GM18511 (cell line): Measurements from ENCODE around the gene ACTA2.

Experiments used
- ATAC-seq: cut with Tn5 transposase; IDR thresholded peaks from one replicate; pipeline ENCODE4 v1.9.1; 2021; ENCODE audit warnings: mild to moderate bottlenecking, moderate library complexity; ENCODE audit not compliant: unreplicated experiment

The ACTA2 gene

DNA sequence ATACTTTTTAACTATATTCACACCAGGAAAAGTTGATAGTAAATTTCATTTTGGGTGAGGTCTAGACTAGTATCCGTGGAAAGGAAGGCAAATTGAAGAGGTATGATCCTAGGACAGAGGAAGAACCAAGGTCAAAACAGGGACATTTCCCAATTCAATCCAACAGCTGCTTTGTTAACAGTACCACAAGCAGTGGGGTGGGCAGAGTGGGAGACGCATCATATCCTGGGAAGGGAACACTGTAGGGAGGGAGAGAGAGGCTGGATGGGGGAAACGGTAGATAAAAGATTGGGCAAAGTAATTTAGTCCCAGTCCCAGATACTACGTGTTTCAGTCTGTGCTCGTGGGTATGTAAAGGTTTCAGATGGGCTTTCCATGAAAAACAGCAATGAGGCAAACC lies 28.9 kb upstream of the ACTA2 start:
- no peak for ATAC-seq

DNA sequence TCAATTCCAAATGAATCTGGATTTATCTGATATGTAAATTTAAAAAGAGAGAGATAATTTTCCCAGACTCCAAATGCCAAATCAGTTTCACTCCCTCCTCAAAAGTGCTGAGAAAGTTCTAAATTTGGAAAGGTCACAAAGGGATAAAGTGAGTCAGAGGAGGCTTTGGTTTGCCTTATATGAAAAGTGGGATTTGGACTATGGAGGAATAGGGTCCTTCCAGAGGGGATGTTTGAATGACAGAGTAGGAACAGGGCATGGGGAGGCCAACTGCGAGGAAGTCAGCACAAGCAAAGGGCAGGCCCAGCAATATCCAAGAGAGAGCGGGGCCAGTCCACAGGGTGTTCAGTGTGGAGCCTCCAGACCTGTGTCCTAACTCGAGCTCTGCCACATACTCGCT lies 28.2 kb upstream of the ACTA2 start:
- no peak for ATAC-seq

DNA sequence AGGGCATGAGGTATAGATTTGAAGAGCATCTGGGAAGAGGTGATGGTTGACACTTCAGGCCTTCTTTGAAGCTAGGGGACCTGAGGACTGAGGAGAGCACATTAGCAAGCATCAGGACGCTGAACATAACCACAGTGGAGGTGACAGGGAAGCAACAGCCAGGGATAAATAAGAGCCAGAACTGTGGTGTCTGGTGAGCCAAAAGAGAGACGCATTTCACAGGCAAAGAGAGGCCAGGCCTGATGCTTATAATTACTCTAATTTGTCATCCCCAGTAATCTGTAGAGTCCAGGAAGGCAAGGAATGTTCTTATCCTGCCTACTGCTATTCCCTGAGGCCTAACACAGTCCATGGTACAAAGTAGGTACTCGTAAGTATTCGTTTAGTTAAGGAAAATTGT lies 27.7 kb upstream of the ACTA2 start:
- ATAC-seq = no peak

DNA sequence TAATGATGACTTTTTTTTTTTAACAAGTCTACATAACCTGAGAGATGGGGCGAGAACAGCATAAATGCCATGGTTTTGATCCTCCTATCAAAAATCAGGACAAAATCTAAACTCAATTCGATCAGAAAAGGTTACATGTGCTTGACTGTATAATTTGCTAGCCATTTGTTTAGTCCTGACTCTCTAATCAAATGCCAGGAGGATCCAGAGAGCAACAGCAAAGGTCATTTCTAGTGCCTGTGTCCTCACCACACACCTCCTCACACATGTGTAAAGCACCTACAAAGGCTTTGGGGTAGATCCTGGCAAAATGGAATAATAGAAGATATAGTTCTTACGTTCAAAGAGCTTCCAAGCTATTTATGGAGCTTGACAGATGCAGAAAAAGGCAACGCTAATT lies 27.0 kb upstream of the ACTA2 start:
- ATAC-seq = no peak

DNA sequence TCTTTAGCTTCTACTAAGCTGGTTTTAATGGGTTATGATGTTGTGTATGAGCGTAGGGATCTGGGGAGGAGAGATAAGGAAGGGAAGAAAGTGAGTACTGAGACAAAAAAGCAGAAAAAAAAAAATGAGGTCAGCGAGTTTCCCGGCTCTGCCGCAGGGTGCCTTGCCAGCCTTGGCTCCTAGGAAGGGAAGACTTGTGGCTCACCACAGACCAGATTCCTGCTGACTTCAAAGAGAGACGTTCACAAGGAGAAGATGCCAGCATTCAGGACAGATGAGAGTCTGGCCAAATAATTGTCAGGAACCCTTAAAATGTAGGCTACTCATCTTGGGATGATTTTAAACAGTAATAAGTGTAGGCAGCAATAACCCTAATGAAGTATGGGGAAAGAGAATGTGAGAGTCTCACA lies 26.6 kb upstream of the ACTA2 start:
- no peak for ATAC-seq

DNA sequence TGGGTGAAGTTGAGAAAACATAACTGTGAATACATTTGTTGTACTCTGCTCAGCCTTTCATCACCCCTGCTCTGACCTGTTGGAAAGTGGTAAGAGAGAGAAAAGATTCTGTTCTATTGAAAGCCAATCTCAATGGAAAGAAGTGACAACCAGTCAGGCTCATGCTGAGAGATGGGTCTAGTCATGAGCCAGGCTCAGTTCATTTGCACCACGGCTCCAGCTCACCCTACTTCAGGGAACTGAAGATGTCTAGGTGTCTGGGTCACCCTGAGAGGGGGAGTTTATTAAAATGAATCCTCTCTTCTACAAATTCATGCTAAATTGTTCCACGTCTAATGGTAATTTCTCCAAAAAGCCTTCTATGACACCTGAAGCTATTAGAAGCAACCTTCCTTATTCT lies 25.9 kb upstream of the ACTA2 start:
- ATAC-seq = no peak

DNA sequence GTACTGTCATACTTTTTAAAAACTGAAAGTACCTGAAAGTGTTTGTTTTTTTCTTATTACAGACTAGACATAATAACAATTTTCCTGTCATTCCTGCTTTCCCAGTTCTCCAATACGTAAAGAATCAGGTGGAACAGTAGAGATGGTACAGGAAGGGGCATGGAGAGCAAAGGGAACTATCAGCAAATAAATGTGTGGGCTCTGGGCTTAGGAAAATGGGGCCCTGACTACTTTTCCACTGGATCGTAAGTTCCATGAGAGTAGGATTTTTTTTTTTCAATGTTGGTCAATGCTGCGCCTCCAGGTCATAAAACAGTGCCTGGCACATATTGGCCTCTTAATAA lies 22.8 kb upstream of the ACTA2 start:
- ATAC-seq = no peak

DNA sequence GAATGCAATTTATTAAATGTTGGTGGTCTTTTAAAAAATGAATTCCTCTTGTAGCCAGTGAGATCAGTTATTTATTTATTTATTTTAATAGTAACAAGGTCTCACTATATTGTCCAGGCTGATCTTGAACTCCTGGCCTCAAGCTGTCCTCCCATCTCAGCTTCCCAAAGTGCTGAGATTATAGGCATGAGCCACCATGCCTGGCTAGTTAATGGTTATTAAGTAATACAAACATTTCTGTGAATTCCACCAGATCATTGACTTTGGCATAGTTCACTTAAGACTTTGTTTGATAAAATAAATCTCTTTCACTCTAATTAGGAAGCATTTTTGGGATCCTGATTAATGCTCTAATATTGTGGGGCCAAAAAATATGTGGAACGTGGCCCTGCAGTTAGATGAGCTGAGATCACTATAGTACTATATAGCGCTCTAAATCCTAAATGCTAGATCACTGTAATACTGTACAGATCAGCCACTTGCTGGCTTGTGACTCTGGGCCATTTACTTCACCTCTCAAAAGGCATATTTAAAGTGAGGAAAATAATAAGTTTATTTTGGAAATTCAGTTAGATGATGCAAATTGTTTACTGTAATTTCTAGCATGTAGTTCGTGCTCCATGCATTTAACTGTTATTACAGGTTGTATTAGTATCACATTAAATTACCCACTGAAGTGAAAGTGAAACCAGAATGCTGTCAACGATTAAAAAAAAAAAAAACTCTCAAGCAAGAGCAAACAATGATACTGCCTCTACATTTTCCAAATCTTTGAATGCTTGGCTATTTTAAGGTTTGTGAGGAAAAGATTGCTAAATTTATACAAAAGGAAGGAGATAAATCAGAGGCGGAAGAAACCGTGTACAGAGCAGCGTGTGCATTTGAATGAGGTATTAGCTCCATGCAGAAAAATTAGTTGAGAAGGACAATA lies 22.1 kb upstream of the ACTA2 start:
- ATAC-seq = no peak

DNA sequence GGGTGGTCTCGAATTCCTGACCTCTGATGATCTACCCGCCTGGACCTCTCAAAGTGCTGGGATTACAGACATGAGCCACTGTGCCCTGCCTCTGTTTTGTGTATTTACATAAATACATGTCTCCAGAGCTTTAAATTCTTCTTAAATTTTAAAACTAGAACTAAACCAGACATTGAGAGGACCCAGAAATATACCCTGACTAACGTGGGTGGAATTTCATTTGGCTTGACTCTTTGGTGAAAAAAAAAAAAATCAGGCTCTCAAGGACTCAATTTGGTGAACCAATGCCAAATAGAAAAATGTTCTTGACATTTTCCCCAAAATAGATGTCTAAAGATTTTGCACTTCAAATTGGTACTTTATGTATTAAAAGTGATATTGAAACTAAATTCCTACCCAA lies 21.4 kb upstream of the ACTA2 start:
- ATAC-seq = no peak

DNA sequence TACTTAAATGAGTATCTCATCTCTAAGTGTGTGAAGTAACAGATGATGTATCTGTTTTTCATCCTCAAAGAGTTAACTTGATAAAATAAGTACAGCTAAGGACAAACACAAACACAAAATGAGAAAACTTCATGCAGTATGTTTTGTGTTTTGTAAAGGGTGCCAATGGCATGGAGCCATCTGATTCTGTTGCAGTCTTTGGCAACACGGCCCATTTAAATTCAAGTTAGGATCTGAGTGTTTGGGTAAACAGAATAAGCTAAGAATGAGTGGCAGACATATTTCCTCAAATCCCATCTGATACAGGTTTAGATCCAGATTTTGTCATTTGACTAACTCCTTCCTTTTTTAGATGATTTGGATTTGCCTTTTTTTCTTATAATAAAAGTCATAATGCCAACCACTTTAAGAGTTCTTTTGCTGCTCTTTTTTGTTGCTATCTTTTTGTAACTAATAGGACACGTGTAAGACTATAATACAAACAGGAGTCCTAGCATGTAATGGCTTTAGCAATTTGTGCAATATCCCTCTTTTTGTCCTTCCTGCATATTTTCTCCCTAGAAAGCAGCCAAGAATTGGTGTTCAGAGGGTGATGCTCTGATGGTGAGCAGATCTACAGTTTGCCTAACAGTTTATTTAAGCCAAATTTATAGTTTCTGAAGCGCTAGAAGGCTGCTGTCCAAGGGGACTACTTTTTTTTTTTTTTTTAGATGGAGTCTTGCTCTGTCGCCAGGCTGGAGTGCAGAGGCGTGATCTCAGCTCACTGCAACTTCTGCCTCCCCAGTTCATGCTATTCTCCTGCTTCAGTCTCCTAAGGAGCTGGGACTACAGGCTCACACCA lies 18.9 kb upstream of the ACTA2 start:
- ATAC-seq = no peak

DNA sequence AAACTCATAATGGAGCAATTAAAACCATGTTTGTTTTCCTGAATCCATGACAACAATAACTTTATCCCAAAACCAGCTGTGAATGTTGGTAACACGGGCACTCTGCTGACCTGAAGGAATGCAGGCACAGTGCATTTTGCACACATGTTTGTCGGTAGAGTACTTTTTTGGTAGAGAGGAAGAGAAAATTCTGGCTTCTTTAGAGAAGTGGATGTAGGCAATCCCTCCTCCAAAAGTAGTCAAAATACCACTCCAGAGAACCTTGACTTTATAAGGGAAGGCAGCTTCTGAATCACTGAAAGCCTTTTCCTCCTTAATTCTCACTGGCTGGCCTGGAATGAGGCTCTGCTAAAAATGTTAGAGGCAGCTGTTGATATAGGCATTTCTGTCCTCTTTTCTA lies 15.8 kb upstream of the ACTA2 start:
- no peak for ATAC-seq

DNA sequence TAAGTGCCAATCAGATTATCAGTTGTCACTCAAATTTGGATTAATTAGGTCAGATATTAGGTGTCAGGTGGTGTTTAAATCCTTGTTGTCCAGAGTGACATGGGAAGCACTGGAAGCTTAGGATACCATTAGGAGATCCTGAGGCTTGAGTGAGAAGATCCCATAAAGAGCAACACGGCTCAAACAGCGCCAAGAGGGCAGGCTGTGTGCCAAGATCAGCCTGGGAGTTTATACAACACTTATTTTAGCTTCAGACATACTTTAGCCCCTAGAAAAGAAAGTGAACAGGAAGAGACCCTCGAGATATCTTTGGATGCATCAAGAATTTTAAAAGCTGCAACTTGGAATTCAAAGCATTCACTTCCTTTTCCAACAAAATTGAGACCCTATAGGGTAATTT lies 14.2 kb upstream of the ACTA2 start:
- ATAC-seq = no peak

DNA sequence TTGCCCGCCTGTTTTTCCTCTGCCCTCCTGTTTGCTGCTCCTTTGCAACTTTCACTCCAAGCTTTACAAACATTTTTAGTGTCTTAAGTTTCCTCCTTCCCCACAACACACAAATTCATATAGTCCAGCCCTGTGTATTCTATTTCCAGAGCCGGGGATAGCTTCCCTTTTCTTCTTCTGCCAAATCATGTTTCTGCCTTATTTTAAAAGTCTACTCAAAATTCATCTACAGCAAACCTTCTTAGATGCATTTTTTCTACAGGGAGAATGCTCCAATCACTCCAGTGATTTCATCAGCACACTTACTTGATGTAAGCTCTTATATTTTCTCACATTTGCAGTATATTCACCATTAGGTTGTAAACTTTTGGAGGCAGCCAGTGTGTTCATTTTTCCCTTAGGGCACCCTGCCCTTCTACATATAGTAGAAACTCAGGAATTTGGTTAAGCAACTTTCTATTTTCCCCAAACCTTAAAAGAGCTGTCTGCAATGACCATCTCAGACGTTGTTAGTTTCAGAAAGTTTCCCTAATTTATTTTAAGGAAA lies 12.4 kb upstream of the ACTA2 start:
- no peak for ATAC-seq

DNA sequence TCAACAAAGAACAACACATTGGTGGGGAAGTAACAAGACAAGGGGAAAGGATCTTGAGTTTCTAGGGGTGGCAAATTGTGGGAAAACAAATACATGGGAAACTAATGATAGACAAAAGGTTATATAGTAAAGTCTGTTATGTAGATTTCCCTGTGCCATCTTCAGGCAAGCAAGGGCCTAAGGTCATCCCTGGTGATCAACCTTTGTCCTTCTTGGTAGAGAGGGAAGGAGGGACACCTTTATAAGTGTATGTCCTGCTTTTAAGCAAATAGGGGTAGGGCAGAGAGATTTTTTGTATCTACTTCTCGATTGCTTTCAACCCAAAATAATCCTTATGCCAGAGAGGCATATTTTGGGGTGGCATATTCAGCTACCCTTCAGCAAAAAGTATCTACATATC lies 11.8 kb upstream of the ACTA2 start:
- no peak for ATAC-seq

DNA sequence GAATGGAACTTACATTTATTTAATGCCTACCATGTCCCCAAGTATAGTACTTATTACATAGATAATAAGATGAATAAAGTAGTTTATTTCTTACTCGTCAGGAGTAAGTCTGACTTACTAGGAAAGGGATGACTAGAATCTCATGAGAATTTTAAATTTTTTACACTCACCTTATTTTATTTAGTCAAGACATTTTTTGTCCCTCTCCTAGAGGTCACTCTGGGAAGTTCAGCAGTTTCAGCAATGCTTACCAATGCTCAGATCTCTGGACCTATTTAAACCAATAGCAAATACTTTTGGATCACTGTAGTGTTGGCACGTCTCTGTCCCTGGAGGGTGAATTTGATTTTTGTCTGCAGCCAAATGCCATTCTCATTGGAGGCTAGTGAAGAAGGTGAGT lies 10.7 kb upstream of the ACTA2 start:
- ATAC-seq = no peak

DNA sequence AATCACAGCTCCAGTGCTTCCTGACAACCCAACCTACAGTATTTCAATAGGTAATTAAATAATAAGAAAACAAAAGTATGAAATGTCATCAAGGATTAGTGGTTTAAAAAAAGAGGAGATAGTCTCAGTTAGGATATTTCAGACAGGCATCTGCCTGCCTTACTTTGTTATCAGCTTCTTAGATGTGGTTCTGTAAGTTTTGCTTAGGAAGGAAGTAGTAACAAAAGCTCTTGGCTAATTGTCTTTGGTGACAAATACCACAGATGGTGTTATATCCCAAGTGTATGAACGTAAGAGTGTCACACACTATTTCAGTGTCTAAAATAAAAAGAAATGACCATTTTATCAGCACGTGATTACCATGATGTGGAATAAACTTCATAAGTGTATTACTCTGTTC lies 9.8 kb upstream of the ACTA2 start:
- no peak for ATAC-seq

DNA sequence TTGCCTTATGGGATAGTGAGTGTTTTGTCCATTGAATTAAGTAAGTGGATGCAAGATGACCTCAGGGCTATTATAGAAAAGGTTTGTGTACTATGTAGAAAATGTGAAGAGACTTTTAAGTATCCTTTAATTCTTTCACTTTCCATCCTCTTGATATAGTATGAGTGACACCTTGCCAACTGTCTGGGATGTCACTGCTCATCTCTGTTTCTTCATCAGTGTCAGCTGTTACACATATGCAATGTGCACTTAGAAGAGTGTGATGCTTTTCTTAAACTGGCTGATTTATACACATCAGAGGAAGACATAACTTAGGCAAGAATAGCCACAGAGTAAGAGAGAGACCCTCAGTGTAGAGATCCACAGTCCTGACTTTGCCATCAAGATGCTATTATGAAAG lies 8.7 kb upstream of the ACTA2 start:
- no peak for ATAC-seq

DNA sequence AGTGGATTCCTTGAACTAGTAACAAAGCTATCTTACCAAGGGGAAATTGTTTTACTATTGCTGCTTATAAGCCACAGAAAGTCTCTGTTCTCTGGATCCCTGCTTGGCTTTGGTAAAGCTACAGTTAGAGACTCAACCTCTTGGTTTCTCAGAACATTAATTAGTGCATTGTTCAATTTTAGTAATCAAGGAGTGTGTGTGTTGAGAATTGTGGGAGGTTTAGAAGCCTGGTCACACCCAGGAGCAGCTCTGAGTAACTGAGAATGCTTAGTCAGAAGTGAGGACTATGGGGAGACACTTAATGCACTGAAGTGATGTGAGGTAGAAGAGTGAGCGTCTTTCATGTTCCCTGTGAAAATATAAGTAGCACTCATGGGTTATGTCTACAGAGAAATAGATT lies 8.2 kb upstream of the ACTA2 start:
- ATAC-seq = no peak

DNA sequence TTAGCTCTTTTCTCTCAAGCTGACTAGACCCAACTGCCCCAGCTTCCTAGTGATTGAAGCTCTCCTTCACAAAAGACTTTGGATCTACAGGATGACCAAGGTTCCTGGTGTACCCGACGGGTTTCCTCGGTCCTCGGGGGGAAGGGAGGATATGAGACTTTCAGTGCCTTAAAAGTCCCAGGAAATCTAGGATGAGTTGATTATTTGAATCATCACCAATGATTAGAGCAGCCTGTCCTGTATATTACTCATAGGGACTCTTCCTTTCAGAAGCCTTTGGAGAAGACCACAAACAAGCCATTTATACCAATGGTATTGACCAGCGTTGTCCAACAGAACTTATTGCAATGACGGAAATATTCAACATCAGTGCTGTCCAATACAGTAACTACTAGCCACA lies 6.1 kb upstream of the ACTA2 start:
- ATAC-seq = no peak

DNA sequence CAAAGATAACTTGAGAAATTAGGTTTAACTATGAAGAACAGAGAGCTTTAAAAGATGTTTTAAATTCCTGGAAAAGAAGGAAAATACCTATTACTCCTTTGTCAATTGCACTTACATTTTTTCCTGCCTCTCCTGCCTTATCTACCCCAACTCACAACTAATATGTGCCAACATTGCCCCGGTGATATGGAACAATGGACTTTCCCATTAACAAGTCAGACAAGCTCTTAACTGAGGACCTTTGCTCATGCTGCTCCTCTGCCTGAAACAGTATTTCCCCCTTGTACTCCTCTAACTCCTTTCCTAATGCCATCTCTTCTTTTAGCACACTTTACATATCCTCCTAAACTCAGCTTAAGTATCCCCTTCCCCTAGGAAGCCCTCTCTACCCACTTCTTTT lies 4.8 kb upstream of the ACTA2 start:
- no peak for ATAC-seq

DNA sequence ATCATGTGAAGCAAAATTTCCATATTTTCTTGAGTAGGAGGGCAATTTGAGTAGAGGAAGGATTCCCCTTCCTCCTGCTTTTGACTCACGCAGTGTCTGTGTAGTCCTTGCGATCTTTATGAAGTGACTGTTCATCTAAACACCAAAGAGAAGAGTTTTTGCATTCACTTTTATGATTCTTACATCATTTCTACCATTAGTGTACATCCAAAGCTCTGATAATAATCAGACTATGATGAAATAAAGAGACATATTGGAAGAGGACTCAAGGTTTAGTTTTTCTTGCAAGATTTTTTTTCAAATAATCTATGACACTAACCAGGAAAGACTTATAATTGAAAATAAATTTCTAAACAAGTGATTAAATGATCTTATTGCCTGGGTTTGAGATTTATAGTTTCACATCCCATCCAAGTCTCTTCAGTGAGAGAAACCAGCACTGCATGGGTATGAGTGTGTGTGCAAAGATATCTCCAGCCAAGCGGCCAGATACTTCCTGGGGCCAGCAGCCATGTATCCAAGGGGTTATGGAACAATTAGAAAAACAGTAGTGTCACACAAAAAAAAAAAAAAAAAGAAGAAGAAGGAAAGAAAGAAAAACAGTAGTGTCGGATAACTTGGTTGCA lies 2.0 kb upstream of the ACTA2 start:
- no peak for ATAC-seq

DNA sequence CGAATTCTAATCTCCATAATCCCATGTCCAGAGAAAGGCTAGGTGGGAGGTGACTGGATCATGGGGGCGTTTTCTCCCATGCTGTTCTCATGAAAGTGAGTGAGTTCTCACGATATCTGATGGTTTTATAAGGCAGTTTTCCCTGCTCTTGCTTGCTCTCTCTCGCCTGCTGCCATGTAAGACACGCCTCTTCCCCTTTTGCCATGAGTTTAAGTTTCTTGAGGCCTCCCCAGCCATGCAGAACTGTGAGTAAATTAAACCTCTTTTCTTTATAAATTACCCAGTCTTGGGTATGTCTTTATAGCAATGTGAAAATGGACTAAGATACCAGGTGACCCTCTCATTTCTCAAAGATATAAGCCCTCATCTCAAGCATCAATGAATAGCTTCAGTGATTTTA lies 1.1 kb upstream of the ACTA2 start:
- no peak for ATAC-seq
